Measurements from ENCODE around the gene DENND6B.

DNA sequence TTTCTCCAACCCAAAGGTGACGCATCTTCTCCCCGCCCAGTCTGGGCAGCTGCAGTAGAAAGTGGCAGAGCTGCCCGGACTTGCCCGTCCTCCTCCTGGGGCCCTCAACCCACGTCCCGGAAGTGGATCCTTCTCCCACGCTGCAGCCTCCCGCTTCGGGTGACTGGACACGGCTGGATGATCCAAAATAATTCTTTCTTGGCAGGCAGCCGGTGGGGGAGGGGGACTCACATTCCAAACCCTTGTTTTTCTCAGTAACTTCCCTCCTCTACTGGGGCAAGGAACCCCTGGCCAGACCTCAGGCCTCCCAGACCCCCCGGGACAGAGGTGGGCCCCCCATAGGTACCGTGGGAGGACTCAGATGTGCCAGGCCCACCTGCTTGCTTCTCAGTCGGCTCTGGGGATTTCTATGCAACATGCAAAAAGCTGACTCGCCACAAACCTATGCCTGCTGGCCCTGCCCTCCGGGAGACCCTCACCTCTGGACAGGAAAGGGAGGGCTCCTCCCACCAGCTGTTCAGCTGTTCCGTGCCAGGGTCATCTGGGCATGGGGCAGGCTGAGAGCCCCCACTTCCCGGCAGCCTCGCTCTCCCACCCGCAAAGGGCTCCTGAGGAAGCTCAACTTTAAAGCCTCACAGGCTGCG, 20.8 kb downstream of the DENND6B start:
- TF ChIP-seq, protein P1, sequence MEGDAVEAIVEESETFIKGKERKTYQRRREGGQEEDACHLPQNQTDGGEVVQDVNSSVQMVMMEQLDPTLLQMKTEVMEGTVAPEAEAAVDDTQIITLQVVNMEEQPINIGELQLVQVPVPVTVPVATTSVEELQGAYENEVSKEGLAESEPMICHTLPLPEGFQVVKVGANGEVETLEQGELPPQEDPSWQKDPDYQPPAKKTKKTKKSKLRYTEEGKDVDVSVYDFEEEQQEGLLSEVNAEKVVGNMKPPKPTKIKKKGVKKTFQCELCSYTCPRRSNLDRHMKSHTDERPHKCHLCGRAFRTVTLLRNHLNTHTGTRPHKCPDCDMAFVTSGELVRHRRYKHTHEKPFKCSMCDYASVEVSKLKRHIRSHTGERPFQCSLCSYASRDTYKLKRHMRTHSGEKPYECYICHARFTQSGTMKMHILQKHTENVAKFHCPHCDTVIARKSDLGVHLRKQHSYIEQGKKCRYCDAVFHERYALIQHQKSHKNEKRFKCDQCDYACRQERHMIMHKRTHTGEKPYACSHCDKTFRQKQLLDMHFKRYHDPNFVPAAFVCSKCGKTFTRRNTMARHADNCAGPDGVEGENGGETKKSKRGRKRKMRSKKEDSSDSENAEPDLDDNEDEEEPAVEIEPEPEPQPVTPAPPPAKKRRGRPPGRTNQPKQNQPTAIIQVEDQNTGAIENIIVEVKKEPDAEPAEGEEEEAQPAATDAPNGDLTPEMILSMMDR (IDR thresholded peaks at IDR 0.05), result no peak
- TF ChIP-seq EZH2phosphoT487 (IDR thresholded peaks at IDR 0.05) (no peak), EZH2 (IDR thresholded peaks at IDR 0.05) (no peak)

Data from neural progenitor cell (in vitro differentiated cells).